B cell (primary cell): ENCODE results near the gene MUS81. TPM values are rescaled to one million over a fixed set of nuclear protein-coding genes. Genes with fewer than 3 reads are reported as not detected.

Experiments
- ATAC-seq: fragments of 200-7000 bp; cut with Tn5 transposase; one replicate; pipeline ENCODE4 v1.10.0; 2021; ENCODE audit warnings: low read depth, mild to moderate bottlenecking, moderate number of reproducible peaks, moderate library complexity
- CTCF ChIA-PET: fragments of 350-600 bp; sonication (Branson Sonifier 250); formaldehyde crosslinking; loops from one replicate; lab custom pipeline; 2021; ENCODE audit warnings: antibody characterized with exemption, inconsistent platforms; lab: Charles Lee
- POLR2A ChIA-PET: fragments of 350-600 bp; sonication (Branson Sonifier 250); formaldehyde crosslinking; loops from one replicate; lab custom pipeline; 2021; ENCODE audit warnings: antibody characterized with exemption; lab: Charles Lee
- DNase-seq: peaks from one replicate; pipeline ENCODE4 v3.0.0; 2013
- H2AFZ ChIP-seq: 2 replicates; pipeline ENCODE4 v1.6.1; 2012; ENCODE audit warnings: mild to moderate bottlenecking, low read depth, low read length; ENCODE audit not compliant: insufficient read depth, poor library complexity, severe bottlenecking
- H3K27ac ChIP-seq, 2 donors: 1 replicate in 1 of 2; 2 replicates in 1 of 2; pipeline ENCODE4 v1.5.1; 2012 to 2013; ENCODE audit warnings: low read length in 2 of 2, mild to moderate bottlenecking in 2 of 2, moderate library complexity in 1 of 2
- H3K27me3 ChIP-seq, 4 experiments: fragments of 200-600 bp in 1 of 4; sonication (generic) in 1 of 4; replicated peaks in 1 of 4; 1 replicate in 2 of 4; 2 replicates in 2 of 4; pipeline versions ENCODE4 v1.6.1 to v1.7.0; 2013 to 2016; ENCODE audit warnings: low read length in 3 of 4, mild to moderate bottlenecking in 2 of 4, mixed read lengths in 1 of 4, moderate library complexity in 1 of 4; ENCODE audit not compliant: insufficient read depth in 4 of 4, control insufficient read depth in 3 of 4; ENCODE audit errors: control extremely low read depth in 1 of 4
- H3K36me3 ChIP-seq, 2 experiments: replicated peaks in 1 of 2; 1 replicate in 1 of 2; 2 replicates in 1 of 2; pipeline versions ENCODE4 v1.6.1 to v1.7.1; 2013; ENCODE audit warnings: low read length in 1 of 2; ENCODE audit not compliant: insufficient read depth in 2 of 2, control insufficient read depth in 1 of 2; ENCODE audit errors: control extremely low read depth in 1 of 2, extremely low read depth in 1 of 2
- H3K4me1 ChIP-seq, 2 donors: fragments of 200-600 bp in 1 of 2; sonication (generic) in 1 of 2; 1 replicate in 1 of 2; 2 replicates in 1 of 2; pipeline versions ENCODE4 v1.5.1 to v1.6.1; 2013 to 2017; ENCODE audit warnings: low read length in 2 of 2; ENCODE audit not compliant: control insufficient read depth in 2 of 2, insufficient read depth in 2 of 2
- H3K4me2 ChIP-seq: replicated peaks from 2 replicates; pipeline ENCODE3; 2012; ENCODE audit warnings: mild to moderate bottlenecking, low read depth, low read length; ENCODE audit not compliant: poor library complexity, severe bottlenecking
- H3K4me3 ChIP-seq, 5 experiments: fragments of 200-600 bp in 1 of 5; sonication (generic) in 1 of 5; 1 replicate in 3 of 5; 2 replicates in 2 of 5; pipeline versions ENCODE4 v1.5.1 to v1.7.0; 2011 to 2016; ENCODE audit warnings: low read length in 4 of 5, mild to moderate bottlenecking in 4 of 5, low read depth in 2 of 5, control low read depth in 1 of 5, moderate library complexity in 1 of 5; ENCODE audit not compliant: insufficient read depth in 1 of 5; ENCODE audit errors: control extremely low read depth in 1 of 5, extremely low read depth in 1 of 5
- H3K79me2 ChIP-seq: fragments of 200-600 bp; sonication (generic); one replicate; pipeline ENCODE4 v1.6.0; 2016; ENCODE audit warnings: low read length; ENCODE audit not compliant: control insufficient read depth, insufficient read depth
- H3K9ac ChIP-seq: fragments of 200-600 bp; sonication (generic); 2 replicates; pipeline ENCODE4 v1.6.1; 2017; ENCODE audit warnings: mild to moderate bottlenecking, low read length, moderate library complexity
- H3K9me3 ChIP-seq, 3 donors: one replicate each; pipeline versions ENCODE4 v1.6.1 to v1.7.1; 2013; ENCODE audit warnings: low read length in 2 of 3; ENCODE audit not compliant: control insufficient read depth in 2 of 3, insufficient read depth in 1 of 3; ENCODE audit errors: control extremely low read depth in 1 of 3
- H4K20me1 ChIP-seq: 2 replicates; pipeline ENCODE4 v1.6.0; 2012; ENCODE audit warnings: mild to moderate bottlenecking, low read length; ENCODE audit not compliant: insufficient read depth, control insufficient read depth, poor library complexity, severe bottlenecking
- H3K27ac Mint-ChIP-seq: one replicate; pipeline ENCODE4 v1.8.0; 2021; ENCODE audit warnings: mixed read lengths
- H3K27me3 Mint-ChIP-seq: one replicate; pipeline ENCODE4 v1.8.0; 2021; ENCODE audit warnings: mixed read lengths
- H3K4me1 Mint-ChIP-seq: one replicate; pipeline ENCODE4 v1.8.0; 2021; ENCODE audit warnings: mixed read lengths
- H3K4me3 Mint-ChIP-seq: one replicate; pipeline ENCODE4 v1.8.0; 2021; ENCODE audit warnings: mixed read lengths
- H3K9me3 Mint-ChIP-seq: one replicate; pipeline ENCODE4 v1.8.0; 2022; ENCODE audit warnings: mixed read lengths; ENCODE audit not compliant: insufficient read depth
- CTCF ChIP-seq: fragments of 200-600 bp; IDR thresholded peaks from one replicate; pipeline ENCODE4 v1.8.0; 2022; ENCODE audit warnings: antibody characterized with exemption, mild to moderate bottlenecking
- EZH2 ChIP-seq: IDR thresholded peaks from 2 replicates; pipeline ENCODE4 v1.6.1; 2012; ENCODE audit warnings: borderline replicate concordance, low read depth, mild to moderate bottlenecking, moderate library complexity, low read length; ENCODE audit not compliant: insufficient read depth, poor library complexity, severe bottlenecking
- WGBS: methylation state at CpG from one replicate; pipeline ENCODE4 v1.1.5; 2013; ENCODE audit warnings: missing lambda C conversion rate; ENCODE audit not compliant: insufficient coverage; 5-methylcytosine and 5-hydroxymethylcytosine counted together
- intact Hi-C: fragments of 100-400 bp; cut with micrococcal nuclease; formaldehyde crosslinking; loops from one replicate; pipeline ENCODE4 v1.10.0; 2022
- polyA plus RNA-seq: library from polyadenylated mRNA; depleted of rRNA; stranded (reverse); fragments of >200 nt; gene quantifications from 2 replicates; pipeline ENCODE4 v1.2.3, GENCODE V29; 2012
- total RNA-seq, 2 donors: library from RNA; stranded (reverse); fragments of 120-200 nt in 1 of 2; gene quantifications; 1 replicate in 1 of 2; 2 replicates in 1 of 2; pipeline versions ENCODE4 v1.2.3 to v1.2.4, GENCODE V29; 2013 to 2022

Gene MUS81
- total and polyA plus RNA-seq, 2 donors (not counting 1 experiment from before 2014, with no cell fraction given), result 74.5 to 134 TPM

- peaks cover 68% of the 10 kb centered on the region for H3K79me2 ChIP-seq
- H3K4me1 Mint-ChIP-seq, result peaks cover 52% of the 10 kb centered on the region
- CTCF ChIA-PET, result interaction anchor here (1.4 to 8.6 kb wide), 6 partner anchors 13 to 244 kb away, joined by 3 to 244 read pairs (median 6); partner anchors contain the start of genes CCDC85B, EFEMP2, FIBP and PCNX3
Observed at GRCh38 chr11:65858681-65859087, 1.5 kb upstream of the MUS81 start.

More at GRCh38 chr11:65858681-65859087, 1.5 kb upstream of the MUS81 start:
- 0% methylated on average over 6 of the region's 10 CpGs for WGBS
- intact Hi-C loops, result loop anchor here (1.0 to 5.0 kb wide), 12 partner anchors 14 to 409 kb away; partner anchors contain the start of genes AP5B1, BANF1, C11orf68 and DRAP1
- Histone ChIP-seq H3K4me1 (peaks cover 27 to 55% of the 10 kb centered on the region in 2 donors), H3K36me3 (peaks cover 0 to 53% of the 10 kb centered on the region in 2 experiments), H4K20me1 (peaks cover 63% of the 10 kb centered on the region), H2AFZ (peak overlapping the region; percentile 85), H3K9me3 (no peaks in the 10 kb centered on the region), H3K27ac (peak overlapping the region; percentile 77 to 89), H3K27me3 (no peaks in the 10 kb centered on the region), H3K4me2 (peak overlapping the region; percentile 94), H3K4me3 (peak overlapping the region; percentile 56 to 98 (median 95)), H3K9ac (peak overlapping the region; percentile 79)
- H3K9me3 Mint-ChIP-seq, result no peaks in the 10 kb centered on the region
- POLR2A ChIA-PET, result interaction anchor here (0.6 to 4.8 kb wide), 14 partner anchors 8 to 293 kb away, joined by 3 to 65 read pairs (median 10); partner anchors contain the start of genes BANF1, CCDC85B, EIF1AD and FIBP
- peak overlapping the region; percentile 98 for H3K27ac Mint-ChIP-seq
- no peak for DNase-seq
- no peaks in the 10 kb centered on the region for H3K27me3 Mint-ChIP-seq
- no peak for ATAC-seq
- H3K4me3 Mint-ChIP-seq, result peak overlapping the region; percentile 92
- no peak for TF ChIP-seq CTCF
- TF ChIP-seq EZH2, result no peak
